GM10266 (cell line): ENCODE measurements around the gene LTC4S.
A peak's percentile ranks its signal among the peaks of the same experiment; 100 is the strongest.

Experiments
- DNase-seq: peaks from one replicate; pipeline ENCODE4 v3.0.0; 2012; ENCODE audit errors: extremely low spot score
- TF ChIP-seq, protein P1 (sequence below): IDR thresholded peaks from 2 replicates; pipeline ENCODE4 v1.5.1; 2012; ENCODE audit warnings: mild to moderate bottlenecking, low read depth; ENCODE audit not compliant: control insufficient read depth, insufficient read depth; ENCODE audit errors: missing control alignments

LTC4S gene

DNA sequence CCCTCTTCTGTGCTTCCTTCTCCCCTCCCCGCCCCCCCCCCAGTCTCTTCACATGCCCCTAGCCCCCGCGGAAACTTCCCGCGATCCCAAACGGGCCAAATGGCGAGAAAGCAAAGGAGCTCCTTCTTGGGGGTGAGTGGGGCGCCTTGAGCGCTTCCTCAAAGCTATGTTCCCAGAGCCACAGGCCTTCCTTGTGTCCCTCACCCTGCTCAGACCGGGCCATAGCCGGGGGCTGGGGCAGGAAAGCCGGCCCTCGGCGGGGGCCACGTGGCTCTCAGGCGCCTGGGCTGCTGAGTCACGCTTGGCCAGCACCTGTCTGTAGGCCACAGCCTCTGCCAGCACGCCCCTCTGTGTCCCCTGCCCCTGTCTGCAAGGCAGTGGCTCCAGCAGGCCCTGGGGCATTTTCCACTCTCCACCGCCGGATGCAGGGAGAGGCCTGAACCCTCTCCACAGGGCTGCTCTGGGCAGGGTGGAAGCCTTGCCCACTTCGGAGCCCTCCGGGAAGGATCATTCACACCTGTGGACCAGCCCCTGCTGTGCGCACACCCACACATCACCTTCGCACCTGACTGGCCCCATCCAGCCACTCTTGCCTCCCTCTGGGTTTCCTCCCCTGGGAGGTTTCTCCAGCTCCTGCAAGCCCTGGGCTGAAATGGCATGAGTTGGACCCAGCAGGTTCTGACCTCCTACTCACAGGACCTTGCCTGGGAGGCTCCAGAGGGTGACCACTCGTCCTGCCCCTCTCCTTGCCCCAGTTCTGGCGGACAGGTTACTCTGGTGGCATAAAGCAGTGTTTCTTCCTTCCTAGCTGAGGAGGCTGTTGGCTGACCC is 25.7 kb downstream of the LTC4S start:
- TF ChIP-seq, protein P1, sequence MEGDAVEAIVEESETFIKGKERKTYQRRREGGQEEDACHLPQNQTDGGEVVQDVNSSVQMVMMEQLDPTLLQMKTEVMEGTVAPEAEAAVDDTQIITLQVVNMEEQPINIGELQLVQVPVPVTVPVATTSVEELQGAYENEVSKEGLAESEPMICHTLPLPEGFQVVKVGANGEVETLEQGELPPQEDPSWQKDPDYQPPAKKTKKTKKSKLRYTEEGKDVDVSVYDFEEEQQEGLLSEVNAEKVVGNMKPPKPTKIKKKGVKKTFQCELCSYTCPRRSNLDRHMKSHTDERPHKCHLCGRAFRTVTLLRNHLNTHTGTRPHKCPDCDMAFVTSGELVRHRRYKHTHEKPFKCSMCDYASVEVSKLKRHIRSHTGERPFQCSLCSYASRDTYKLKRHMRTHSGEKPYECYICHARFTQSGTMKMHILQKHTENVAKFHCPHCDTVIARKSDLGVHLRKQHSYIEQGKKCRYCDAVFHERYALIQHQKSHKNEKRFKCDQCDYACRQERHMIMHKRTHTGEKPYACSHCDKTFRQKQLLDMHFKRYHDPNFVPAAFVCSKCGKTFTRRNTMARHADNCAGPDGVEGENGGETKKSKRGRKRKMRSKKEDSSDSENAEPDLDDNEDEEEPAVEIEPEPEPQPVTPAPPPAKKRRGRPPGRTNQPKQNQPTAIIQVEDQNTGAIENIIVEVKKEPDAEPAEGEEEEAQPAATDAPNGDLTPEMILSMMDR: no peak
- DNase-seq: peak; percentile 73

DNA sequence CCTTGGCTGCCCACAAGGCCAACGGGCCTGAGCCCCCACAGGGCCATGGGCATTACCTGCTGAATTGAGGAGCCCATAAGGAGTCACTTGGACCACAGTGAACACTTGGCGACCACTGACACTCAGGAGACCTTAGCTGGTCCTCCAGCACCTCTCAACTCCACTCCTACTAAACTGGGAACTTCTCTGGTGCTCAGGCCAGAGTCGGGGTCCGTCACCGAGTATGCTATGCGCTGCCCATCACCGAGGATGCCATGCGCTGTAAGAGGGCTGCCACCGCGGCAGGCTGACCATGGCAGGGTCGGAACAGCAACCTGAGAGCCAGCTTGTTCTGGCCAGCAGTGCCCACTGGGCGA is 26.3 kb downstream of the LTC4S start:
- no peak for DNase-seq
- TF ChIP-seq, protein P1: no peak

DNA sequence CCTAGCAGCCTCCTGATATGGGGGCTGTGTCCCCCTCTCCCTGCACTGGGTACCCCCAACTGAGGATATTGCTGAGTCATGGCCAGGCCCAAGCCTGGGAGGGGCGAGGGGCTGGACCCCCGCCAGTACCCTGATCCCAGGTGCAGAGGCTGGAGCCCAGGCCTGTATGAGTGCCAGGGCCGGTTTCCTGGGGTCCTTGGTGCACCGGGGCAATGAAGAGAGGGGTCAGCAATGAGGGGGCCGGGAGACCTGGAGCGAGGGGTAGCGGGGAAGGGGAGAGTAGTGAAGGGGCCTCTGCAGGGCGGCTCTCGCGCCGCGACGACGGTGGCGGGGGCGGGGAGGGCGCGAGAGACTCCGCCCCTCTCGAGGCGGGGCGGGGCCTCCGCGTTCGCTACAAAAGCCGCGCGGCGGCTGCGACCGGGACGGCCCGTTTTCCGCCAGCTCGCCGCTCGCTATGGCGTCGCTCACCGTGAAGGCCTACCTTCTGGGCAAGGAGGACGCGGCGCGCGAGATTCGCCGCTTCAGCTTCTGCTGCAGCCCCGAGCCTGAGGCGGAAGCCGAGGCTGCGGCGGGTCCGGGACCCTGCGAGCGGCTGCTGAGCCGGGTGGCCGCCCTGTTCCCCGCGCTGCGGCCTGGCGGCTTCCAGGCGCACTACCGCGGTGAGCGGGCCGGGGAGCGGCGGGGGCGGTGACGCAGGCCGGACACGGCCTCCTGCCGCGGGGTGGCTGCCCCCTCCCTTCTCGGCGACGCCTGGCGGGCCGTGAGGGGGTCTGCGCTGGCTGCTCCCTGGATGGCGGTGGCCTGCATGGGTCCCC is 26.9 kb downstream of the LTC4S start, which contains the start of gene SQSTM1:
Gene SQSTM1 (plus strand): TSS at position 423 of the 815 bp plus-strand sequence. CDS start 32 bp downstream, at position 455.
- TF ChIP-seq, protein P1: peak; percentile 0
- DNase-seq: peak; percentile 94

DNA sequence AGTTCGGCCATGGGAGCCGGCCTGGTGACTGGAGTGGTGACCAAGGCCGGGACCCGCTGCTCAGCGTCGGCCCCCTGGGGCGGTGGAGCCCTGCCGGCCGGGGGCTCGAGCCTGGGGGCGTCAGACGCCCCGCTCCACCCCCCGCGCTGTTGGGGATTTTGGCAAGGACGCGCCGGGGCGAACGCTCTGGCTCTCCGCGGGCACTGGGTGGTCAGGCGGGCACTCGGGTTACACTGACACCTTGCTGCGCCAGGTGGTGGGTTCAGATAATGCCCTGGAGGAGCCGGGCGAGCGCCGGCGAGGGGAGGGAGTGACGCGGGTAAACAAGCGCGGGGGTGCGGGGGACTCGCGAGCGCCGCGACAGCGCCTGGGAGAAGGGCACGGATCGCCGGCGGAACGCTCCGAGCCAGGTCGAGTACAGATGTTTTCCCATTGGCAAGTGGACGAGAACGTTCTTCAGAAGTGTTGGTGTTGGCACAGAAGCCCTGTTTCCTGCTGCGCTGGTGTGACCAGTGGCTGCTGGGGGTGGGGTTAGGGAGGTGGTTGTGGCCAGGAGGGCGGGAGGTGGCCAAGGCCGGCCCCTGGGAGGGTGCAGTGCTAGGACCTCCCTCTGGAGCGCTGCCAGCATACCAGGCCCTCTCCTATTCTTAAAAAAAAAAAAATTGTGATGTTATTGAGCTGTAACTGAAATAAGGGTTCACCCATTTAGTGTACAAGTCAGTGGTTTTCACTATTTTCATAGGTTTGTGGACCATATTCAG is 27.7 kb downstream of the LTC4S start:
- DNase-seq: peak; percentile 95
- TF ChIP-seq, protein P1: no peak

DNA sequence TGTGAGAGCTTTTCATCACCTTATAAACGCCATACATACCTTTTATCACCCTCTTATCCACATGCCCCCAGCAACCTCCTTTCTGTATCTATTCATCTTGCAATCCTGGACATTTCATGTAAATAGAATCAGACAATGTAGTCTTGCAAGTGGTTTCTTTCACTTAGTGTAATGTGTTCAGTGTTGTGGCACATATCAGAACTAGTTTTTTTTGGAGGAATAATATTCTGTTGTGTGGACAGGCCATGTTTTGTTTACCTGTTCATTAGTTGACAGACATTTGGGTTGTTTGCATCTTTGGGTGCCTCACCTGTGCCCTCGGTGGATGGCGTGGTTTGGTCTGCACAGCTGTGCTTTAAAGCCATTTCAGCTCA is 28.3 kb downstream of the LTC4S start:
- no peak for DNase-seq
- TF ChIP-seq, protein P1: no peak

GRCh38 chr5:179822444-179822990 is 28.7 kb downstream of the LTC4S start:
- DNase-seq: no peak
- TF ChIP-seq, protein P1: no peak
